HCT116 (cell line): ENCODE data around the gene CDH11.

Experiments used
- ELF1 ChIP-seq: IDR thresholded peaks from 2 replicates; pipeline ENCODE4 v1.6.1; 2012; ENCODE audit warnings: low read depth, borderline replicate concordance
- EZH2 ChIP-seq: fragments of 200-600 bp; sonication (generic); IDR thresholded peaks from 2 replicates; pipeline ENCODE4 v1.6.1; 2017; ENCODE audit warnings: antibody characterized with exemption, mixed run types
- POLR2A ChIP-seq: IDR thresholded peaks from 2 replicates; pipeline ENCODE4 v1.7.0; 2011; ENCODE audit warnings: borderline replicate concordance; ENCODE audit not compliant: insufficient read depth, insufficient read length; ENCODE audit errors: extremely low read depth
- RAD21 ChIP-seq: IDR thresholded peaks from 2 replicates; pipeline ENCODE4 v1.6.1; 2012; ENCODE audit warnings: low read depth, mild to moderate bottlenecking
- TF ChIP-seq, protein P1 (sequence below), 3 experiments: fragments of 200-600 bp in 1 of 3; sonication (generic) in 1 of 3; IDR thresholded peaks in 2 of 3; conservative IDR thresholded peaks in 1 of 3; 2 replicates each; pipeline ENCODE4 v1.5.1; 2012 to 2017; ENCODE audit warnings: low read depth in 2 of 3, low read length in 2 of 3, antibody characterized with exemption in 1 of 3, borderline replicate concordance in 1 of 3, control low read depth in 1 of 3, mild to moderate bottlenecking in 1 of 3, mixed read lengths in 1 of 3, mixed run types in 1 of 3, moderate library complexity in 1 of 3; ENCODE audit not compliant: insufficient read depth in 1 of 3
- TF ChIP-seq, protein P2 (sequence below): IDR thresholded peaks from 2 replicates; pipeline ENCODE4 v1.6.1; 2012; ENCODE audit warnings: low read depth
- TF ChIP-seq, protein P3 (sequence below): IDR thresholded peaks from 2 replicates; pipeline ENCODE4 v1.6.1; 2012

DNA sequence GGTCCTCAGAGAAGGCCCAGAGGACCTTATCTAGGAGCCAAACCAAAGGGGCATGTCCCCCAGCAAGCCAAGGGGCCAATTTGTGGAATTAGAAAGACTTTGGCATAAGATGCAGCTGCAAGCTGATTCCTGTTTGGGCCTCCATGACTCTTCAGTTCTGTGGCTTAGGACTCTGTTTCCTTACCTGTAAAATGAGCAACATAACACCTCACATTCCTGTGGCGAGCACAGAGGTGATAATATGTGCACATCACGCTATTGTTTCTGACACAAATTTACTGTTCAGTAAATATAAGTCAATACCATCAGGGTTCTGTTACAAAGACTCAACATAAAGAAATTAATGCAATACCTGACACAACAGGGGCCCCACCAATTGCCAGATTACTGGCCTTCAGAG, 57.7 kb downstream of the CDH11 start:
- TF ChIP-seq, protein P1, sequence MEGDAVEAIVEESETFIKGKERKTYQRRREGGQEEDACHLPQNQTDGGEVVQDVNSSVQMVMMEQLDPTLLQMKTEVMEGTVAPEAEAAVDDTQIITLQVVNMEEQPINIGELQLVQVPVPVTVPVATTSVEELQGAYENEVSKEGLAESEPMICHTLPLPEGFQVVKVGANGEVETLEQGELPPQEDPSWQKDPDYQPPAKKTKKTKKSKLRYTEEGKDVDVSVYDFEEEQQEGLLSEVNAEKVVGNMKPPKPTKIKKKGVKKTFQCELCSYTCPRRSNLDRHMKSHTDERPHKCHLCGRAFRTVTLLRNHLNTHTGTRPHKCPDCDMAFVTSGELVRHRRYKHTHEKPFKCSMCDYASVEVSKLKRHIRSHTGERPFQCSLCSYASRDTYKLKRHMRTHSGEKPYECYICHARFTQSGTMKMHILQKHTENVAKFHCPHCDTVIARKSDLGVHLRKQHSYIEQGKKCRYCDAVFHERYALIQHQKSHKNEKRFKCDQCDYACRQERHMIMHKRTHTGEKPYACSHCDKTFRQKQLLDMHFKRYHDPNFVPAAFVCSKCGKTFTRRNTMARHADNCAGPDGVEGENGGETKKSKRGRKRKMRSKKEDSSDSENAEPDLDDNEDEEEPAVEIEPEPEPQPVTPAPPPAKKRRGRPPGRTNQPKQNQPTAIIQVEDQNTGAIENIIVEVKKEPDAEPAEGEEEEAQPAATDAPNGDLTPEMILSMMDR (IDR thresholded peaks at IDR 0.05 in 2 of 3, conservative IDR thresholded peaks at IDR 0.05 in 1 of 3; ENCODE audit: borderline replicate concordance in 1 of 3, insufficient read depth in 1 of 3, low read depth in 2 of 3, low read length in 2 of 3) = no peak
- no peak for TF ChIP-seq ELF1
- no peak for TF ChIP-seq POLR2A
- TF ChIP-seq, protein P2, sequence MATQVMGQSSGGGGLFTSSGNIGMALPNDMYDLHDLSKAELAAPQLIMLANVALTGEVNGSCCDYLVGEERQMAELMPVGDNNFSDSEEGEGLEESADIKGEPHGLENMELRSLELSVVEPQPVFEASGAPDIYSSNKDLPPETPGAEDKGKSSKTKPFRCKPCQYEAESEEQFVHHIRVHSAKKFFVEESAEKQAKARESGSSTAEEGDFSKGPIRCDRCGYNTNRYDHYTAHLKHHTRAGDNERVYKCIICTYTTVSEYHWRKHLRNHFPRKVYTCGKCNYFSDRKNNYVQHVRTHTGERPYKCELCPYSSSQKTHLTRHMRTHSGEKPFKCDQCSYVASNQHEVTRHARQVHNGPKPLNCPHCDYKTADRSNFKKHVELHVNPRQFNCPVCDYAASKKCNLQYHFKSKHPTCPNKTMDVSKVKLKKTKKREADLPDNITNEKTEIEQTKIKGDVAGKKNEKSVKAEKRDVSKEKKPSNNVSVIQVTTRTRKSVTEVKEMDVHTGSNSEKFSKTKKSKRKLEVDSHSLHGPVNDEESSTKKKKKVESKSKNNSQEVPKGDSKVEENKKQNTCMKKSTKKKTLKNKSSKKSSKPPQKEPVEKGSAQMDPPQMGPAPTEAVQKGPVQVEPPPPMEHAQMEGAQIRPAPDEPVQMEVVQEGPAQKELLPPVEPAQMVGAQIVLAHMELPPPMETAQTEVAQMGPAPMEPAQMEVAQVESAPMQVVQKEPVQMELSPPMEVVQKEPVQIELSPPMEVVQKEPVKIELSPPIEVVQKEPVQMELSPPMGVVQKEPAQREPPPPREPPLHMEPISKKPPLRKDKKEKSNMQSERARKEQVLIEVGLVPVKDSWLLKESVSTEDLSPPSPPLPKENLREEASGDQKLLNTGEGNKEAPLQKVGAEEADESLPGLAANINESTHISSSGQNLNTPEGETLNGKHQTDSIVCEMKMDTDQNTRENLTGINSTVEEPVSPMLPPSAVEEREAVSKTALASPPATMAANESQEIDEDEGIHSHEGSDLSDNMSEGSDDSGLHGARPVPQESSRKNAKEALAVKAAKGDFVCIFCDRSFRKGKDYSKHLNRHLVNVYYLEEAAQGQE = no peak
- TF ChIP-seq RAD21 = no peak
- TF ChIP-seq EZH2 = no peak
- TF ChIP-seq, protein P3, sequence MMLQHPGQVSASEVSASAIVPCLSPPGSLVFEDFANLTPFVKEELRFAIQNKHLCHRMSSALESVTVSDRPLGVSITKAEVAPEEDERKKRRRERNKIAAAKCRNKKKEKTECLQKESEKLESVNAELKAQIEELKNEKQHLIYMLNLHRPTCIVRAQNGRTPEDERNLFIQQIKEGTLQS = no peak
